ENCODE data around the gene LRP1.

The LRP1 gene

GRCh38 chr12:57126061-57126460 is 2.2 kb upstream of the LRP1 start:
- no peak for DNase-seq (ENCODE audit: low read depth)
- no peak overlapping the region for H3K4me3 ChIP-seq (ENCODE audit: low read depth, low read length)
- no peak for TF ChIP-seq MYC (IDR thresholded peaks at IDR 0.05; ENCODE audit: low read depth, low read length)

GRCh38 chr12:57126561-57126960 is 1.7 kb upstream of the LRP1 start:
- DNase-seq (ENCODE audit: low read depth) = no peak
- no peak overlapping the region for H3K4me3 ChIP-seq (ENCODE audit: low read depth, low read length)
- TF ChIP-seq MAX (IDR thresholded peaks at IDR 0.05; ENCODE audit: low read depth, low read length) (no peak), MYC (IDR thresholded peaks at IDR 0.05; ENCODE audit: low read depth, low read length) (no peak), POLR2A (IDR thresholded peaks at IDR 0.05; ENCODE audit: extremely low read depth, insufficient read length) (no peak)
- TF ChIP-seq, protein P1, sequence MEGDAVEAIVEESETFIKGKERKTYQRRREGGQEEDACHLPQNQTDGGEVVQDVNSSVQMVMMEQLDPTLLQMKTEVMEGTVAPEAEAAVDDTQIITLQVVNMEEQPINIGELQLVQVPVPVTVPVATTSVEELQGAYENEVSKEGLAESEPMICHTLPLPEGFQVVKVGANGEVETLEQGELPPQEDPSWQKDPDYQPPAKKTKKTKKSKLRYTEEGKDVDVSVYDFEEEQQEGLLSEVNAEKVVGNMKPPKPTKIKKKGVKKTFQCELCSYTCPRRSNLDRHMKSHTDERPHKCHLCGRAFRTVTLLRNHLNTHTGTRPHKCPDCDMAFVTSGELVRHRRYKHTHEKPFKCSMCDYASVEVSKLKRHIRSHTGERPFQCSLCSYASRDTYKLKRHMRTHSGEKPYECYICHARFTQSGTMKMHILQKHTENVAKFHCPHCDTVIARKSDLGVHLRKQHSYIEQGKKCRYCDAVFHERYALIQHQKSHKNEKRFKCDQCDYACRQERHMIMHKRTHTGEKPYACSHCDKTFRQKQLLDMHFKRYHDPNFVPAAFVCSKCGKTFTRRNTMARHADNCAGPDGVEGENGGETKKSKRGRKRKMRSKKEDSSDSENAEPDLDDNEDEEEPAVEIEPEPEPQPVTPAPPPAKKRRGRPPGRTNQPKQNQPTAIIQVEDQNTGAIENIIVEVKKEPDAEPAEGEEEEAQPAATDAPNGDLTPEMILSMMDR (IDR thresholded peaks at IDR 0.05; ENCODE audit: low read depth, low read length) = no peak

- no peak for TF ChIP-seq MYC (IDR thresholded peaks at IDR 0.05; ENCODE audit: low read depth, low read length)
- TF ChIP-seq MAX (IDR thresholded peaks at IDR 0.05; ENCODE audit: low read depth, low read length) = no peak
- TF ChIP-seq POLR2A (IDR thresholded peaks at IDR 0.05; ENCODE audit: extremely low read depth, insufficient read length) = no peak
- TF ChIP-seq, protein P1 (IDR thresholded peaks at IDR 0.05; ENCODE audit: low read depth, low read length) = peak; percentile 39
- peak; percentile 59 for DNase-seq (ENCODE audit: low read depth)
Measured at GRCh38 chr12:57127101-57127725, 1.1 kb upstream of the LRP1 start.

DNA sequence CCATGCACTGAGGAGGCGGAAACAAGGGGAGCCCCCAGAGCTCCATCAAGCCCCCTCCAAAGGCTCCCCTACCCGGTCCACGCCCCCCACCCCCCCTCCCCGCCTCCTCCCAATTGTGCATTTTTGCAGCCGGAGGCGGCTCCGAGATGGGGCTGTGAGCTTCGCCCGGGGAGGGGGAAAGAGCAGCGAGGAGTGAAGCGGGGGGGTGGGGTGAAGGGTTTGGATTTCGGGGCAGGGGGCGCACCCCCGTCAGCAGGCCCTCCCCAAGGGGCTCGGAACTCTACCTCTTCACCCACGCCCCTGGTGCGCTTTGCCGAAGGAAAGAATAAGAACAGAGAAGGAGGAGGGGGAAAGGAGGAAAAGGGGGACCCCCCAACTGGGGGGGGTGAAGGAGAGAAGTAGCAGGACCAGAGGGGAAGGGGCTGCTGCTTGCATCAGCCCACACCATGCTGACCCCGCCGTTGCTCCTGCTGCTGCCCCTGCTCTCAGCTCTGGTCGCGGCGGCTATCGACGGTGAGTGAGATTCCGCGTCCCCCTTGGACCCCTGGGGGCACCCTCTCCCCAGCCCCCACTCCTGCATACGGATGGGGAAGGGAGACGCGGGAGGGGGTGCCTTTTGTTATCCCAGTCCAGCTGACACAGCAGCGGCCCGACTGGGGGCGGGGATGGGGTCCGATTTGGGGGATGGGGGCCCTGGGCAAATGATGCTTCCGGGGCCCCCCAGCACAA is 400 bp downstream of the LRP1 start:
- no peak for DNase-seq (ENCODE audit: low read depth)
- TF ChIP-seq, protein P1 (IDR thresholded peaks at IDR 0.05; ENCODE audit: low read depth, low read length) = no peak
- TF ChIP-seq POLR2A (IDR thresholded peaks at IDR 0.05; ENCODE audit: extremely low read depth, insufficient read length) (no peak), MYC (IDR thresholded peaks at IDR 0.05; ENCODE audit: low read depth, low read length) (no peak), MAX (IDR thresholded peaks at IDR 0.05; ENCODE audit: low read depth, low read length) (no peak)
- no peak overlapping the region for H3K4me3 ChIP-seq (ENCODE audit: low read depth, low read length)

More at GRCh38 chr12:57127101-57127725, 1.1 kb upstream of the LRP1 start:
- H3K4me3 ChIP-seq (ENCODE audit: low read depth, low read length) = no peak overlapping the region

DNA sequence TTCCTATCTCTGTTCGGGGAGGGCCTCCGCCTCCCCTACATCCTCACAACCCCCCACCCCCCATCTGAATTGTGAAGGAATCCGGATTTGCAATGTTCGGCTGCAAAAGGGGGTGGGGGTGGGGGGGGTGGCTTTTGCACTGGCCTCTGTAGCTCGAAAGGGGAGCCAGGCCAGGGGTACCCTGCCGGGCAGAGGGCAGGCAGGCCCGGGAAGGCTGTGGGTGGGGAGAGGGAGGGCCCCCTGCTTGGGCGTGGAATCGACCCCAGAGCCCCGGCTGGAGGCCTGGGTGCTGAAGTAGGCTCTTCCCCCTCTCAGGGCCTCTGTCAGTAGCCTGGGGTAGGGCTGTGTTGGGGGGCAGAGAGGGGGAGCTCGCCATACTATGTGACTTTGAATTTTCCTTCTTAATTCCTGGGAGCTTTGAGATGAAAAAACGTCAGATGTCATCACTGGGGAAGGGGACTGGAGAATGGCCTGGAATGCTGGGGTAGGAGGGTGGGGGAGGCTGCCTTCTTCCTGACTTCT is 1.1 kb downstream of the LRP1 start:
- TF ChIP-seq, protein P1 (IDR thresholded peaks at IDR 0.05; ENCODE audit: low read depth, low read length) = no peak
- no peak for TF ChIP-seq MYC (IDR thresholded peaks at IDR 0.05; ENCODE audit: low read depth, low read length)
- TF ChIP-seq POLR2A (IDR thresholded peaks at IDR 0.05; ENCODE audit: extremely low read depth, insufficient read length) = no peak
- no peak for TF ChIP-seq MAX (IDR thresholded peaks at IDR 0.05; ENCODE audit: low read depth, low read length)
- DNase-seq (ENCODE audit: low read depth) = no peak
- no peak overlapping the region for H3K4me3 ChIP-seq (ENCODE audit: low read depth, low read length)

DNA sequence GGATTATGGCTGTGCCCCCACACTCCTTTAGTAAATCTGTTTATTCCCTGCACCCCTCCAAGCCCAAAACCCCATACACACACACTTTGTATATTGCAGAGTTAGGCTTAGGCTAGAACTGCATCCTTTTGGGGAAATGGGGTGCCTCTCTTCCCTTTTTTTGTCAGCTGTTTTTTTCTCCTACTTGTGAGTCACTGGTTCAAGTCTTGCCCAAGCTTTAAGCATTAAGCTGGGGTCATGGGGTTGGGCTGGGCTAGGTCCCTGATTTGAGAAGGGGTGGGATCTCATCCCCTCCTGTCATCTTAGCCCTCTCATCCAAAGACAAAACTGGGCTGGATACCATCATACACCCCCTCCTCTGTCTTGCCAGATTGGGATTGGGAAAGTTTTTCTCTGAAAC is 1.6 kb downstream of the LRP1 start:
- no peak overlapping the region for H3K4me3 ChIP-seq (ENCODE audit: low read depth, low read length)
- TF ChIP-seq POLR2A (IDR thresholded peaks at IDR 0.05; ENCODE audit: extremely low read depth, insufficient read length) (no peak), MYC (IDR thresholded peaks at IDR 0.05; ENCODE audit: low read depth, low read length) (no peak), MAX (IDR thresholded peaks at IDR 0.05; ENCODE audit: low read depth, low read length) (no peak)
- TF ChIP-seq, protein P1 (IDR thresholded peaks at IDR 0.05; ENCODE audit: low read depth, low read length) = no peak
- DNase-seq (ENCODE audit: low read depth) = peak; percentile 54
